Breast epithelium (tissue), 3 donors: ENCODE results near the gene PARVA.

ENCODE experiments used
- CTCF ChIP-seq, 3 donors: fragments of 450-650 bp; IDR thresholded peaks; one replicate each; pipeline ENCODE4 v1.5.1; 2016 to 2017; ENCODE audit warnings: antibody characterized with exemption in 3 of 3, mild to moderate bottlenecking in 3 of 3, moderate library complexity in 3 of 3
- POLR2A ChIP-seq: fragments of 450-650 bp; IDR thresholded peaks from one replicate; pipeline ENCODE4 v1.6.1; 2016; ENCODE audit warnings: antibody characterized with exemption, mild to moderate bottlenecking, moderate library complexity

- TF ChIP-seq CTCF (IDR thresholded peaks at IDR 0.05) (no peak), POLR2A (no peak)
These were observed 67.2 kb downstream of the PARVA start for GRCh38 chr11:12444601-12445000.
